IPS-18a (cell line): ENCODE measurements around the gene DUOX2.

ENCODE experiments used
- H3K27ac ChIP-seq: one replicate; pipeline ENCODE4 v1.5.1; 2013; ENCODE audit warnings: low read length
- H3K27me3 ChIP-seq: one replicate; pipeline ENCODE4 v1.6.1; 2013; ENCODE audit warnings: mild to moderate bottlenecking, low read length; ENCODE audit not compliant: control insufficient read depth, insufficient read depth
- H3K36me3 ChIP-seq: one replicate; pipeline ENCODE4 v1.6.1; 2013; ENCODE audit warnings: low read depth, low read length; ENCODE audit not compliant: control insufficient read depth
- H3K4me1 ChIP-seq: one replicate; pipeline ENCODE4 v1.6.1; 2013; ENCODE audit warnings: low read depth, low read length; ENCODE audit not compliant: control insufficient read depth
- H3K4me3 ChIP-seq: one replicate; pipeline ENCODE4 v1.5.1; 2013; ENCODE audit warnings: low read length
- H3K9ac ChIP-seq: one replicate; pipeline ENCODE4 v1.6.1; 2013; ENCODE audit warnings: mild to moderate bottlenecking, low read length, moderate library complexity
- H3K9me3 ChIP-seq: one replicate; pipeline ENCODE4 v1.6.1; 2013; ENCODE audit warnings: low read depth, low read length; ENCODE audit not compliant: control insufficient read depth

Gene DUOX2

GRCh38 chr15:45114076-45114750, at the start of gene DUOX2, which contains the start of gene DUOXA2:
DUOX2 (minus strand) TSS chr15:45114172; CDS start chr15:45113411, 761 bp downstream.
DUOXA2 (plus strand) TSS chr15:45114326; CDS start chr15:45114606, 280 bp downstream.
- H3K4me3 ChIP-seq: peak within 1 kb of the TSS; percentile 50

DNA sequence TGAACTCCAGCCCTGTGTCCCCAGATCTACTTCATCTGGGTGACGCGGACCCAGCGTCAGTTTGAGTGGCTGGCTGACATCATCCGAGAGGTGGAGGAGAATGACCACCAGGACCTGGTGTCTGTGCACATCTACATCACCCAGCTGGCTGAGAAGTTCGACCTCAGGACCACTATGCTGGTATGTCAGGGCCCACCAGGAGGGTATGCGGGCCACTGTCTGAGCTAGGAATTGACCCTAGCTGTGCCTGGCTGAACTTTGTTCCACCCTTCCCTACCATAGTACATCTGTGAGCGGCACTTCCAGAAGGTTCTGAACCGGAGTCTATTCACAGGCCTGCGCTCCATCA, 49.5 kb upstream of the DUOX2 start:
- H3K27me3 ChIP-seq: no peaks in the 10 kb centered on the region
- H3K36me3 ChIP-seq: no peaks in the 10 kb centered on the region
- peaks cover 11% of the 10 kb centered on the region for H3K4me1 ChIP-seq
- H3K9me3 ChIP-seq: no peaks in the 10 kb centered on the region
- no peak overlapping the region for H3K27ac ChIP-seq
- no peak overlapping the region for H3K4me3 ChIP-seq
- H3K9ac ChIP-seq: no peak overlapping the region

More at GRCh38 chr15:45114076-45114750, at the start of gene DUOX2, which contains the start of gene DUOXA2:
- Histone ChIP-seq H3K4me1 (peaks cover 11% of the 10 kb centered on the region), H3K27me3 (peaks cover 99% of the 10 kb centered on the region), H3K36me3 (no peaks in the 10 kb centered on the region), H3K27ac (no peak within 1 kb of the TSS), H3K9me3 (no peaks in the 10 kb centered on the region), H3K9ac (no peak within 1 kb of the TSS)

DNA sequence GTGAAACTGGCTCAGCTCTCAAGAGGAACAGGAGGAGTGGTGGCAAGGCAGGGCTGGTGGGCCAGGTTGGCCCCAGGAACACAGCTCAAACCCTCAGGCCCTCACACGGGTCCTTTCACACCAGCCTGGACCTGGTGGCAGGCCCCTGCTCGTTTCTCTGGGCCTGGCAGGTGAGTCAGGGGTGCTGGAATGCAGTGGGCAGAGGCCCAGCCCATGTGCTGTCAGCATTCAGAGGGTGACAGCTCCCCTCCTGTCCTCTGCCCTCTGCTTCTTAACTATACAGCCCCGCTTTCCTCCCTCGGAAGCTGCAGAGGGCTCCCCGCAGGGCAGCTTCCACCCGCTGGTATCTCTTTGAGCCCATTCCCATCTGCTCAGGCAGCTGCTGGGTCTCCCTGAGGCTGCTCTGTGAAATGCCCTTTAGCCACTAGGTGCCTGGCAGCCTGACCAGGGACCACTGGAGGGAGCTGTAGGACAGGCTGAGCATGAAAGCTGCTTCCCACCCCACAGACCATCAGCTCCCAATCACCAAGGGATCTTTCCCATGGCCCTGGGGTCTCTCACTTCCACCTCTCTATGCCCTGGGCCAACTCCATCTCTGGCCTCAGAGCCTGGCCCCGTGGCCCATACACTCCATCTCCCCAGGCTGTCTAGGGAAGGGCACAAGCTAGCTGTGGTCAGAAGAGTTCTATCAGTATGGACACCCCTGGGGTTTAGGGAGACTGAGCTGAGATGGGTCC, 49.0 kb upstream of the DUOX2 start:
- peaks cover 13% of the 10 kb centered on the region for H3K4me1 ChIP-seq
- no peak overlapping the region for H3K4me3 ChIP-seq
- H3K27ac ChIP-seq: no peak overlapping the region
- no peaks in the 10 kb centered on the region for H3K27me3 ChIP-seq
- no peaks in the 10 kb centered on the region for H3K9me3 ChIP-seq
- H3K9ac ChIP-seq: no peak overlapping the region
- no peaks in the 10 kb centered on the region for H3K36me3 ChIP-seq

DNA sequence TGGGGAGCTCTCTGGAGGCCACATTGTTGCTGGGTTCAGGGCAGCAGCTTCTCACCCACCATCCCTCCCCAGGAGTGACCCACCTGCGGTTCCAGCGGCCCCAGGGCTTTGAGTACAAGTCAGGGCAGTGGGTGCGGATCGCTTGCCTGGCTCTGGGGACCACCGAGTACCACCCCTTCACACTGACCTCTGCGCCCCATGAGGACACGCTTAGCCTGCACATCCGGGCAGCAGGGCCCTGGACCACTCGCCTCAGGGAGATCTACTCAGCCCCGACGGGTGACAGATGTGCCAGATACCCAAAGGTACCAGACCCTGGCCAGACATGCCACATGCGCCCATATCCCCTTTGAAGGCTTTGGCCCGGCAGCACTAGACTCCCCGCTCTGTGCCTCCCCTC, 47.7 kb upstream of the DUOX2 start:
- peaks cover 17% of the 10 kb centered on the region for H3K4me1 ChIP-seq
- H3K27me3 ChIP-seq: no peaks in the 10 kb centered on the region
- H3K4me3 ChIP-seq: no peak overlapping the region
- no peaks in the 10 kb centered on the region for H3K36me3 ChIP-seq
- no peak overlapping the region for H3K9ac ChIP-seq
- no peaks in the 10 kb centered on the region for H3K9me3 ChIP-seq
- H3K27ac ChIP-seq: no peak overlapping the region

DNA sequence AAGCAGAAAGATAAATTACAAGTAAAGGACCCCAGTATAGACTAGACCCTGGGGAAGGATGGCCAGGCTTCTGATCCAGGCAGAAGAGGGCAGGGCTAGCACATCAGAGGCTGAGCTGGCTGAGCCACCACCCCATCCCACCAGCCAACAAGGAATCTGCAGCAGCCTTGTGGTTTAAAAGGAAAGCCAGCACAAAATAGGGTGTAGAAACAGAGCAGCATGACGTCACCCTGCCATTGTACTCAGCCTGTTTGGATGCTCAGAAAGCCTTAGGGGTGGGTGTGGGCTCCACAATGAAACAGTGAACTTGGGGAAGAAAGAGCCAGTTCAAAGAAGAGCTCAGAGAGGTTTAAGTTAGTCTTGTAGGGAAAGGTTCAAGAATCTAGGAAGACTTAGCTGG, 44.0 kb upstream of the DUOX2 start:
- no peak overlapping the region for H3K27ac ChIP-seq
- no peak overlapping the region for H3K9ac ChIP-seq
- no peak overlapping the region for H3K4me3 ChIP-seq
- H3K4me1 ChIP-seq: peaks cover 18% of the 10 kb centered on the region
- no peaks in the 10 kb centered on the region for H3K36me3 ChIP-seq
- H3K27me3 ChIP-seq: no peaks in the 10 kb centered on the region
- H3K9me3 ChIP-seq: no peaks in the 10 kb centered on the region

DNA sequence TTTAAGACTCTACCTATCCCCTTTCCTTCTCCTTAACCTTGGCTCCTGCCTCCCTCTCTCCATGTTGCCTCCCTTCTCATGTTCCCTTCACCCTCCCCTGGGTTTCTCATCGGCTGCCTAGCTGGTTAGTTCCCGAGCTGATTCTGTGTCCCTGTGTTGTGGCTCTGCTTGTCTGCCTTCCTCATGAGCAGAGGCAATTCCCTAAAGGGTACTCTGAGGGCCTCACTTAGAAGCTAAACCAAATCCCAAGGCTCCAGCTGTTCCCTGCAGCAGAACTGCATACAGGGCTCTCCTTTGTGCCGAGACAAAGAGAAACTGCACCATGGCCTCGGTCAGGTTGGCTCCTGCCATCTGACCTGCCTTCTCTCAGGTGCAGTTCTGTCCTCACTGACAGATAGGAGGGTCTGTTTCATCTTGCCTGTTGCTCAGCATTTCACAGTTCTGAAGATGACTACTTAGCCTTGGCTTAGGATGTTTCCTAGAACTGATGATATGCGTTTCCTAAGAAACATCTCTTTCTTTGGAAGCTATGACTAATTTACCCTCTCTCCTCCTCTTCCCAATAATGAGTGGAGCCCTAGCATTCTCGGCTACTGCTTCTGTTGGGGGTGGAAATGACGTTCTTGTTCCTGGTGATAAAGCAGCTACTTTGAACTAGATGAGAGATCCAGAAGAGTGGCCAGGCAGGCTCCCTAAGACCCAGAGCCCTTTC, 42.9 kb upstream of the DUOX2 start:
- no peaks in the 10 kb centered on the region for H3K36me3 ChIP-seq
- peaks cover 12% of the 10 kb centered on the region for H3K4me1 ChIP-seq
- H3K27ac ChIP-seq: no peak overlapping the region
- no peaks in the 10 kb centered on the region for H3K27me3 ChIP-seq
- H3K4me3 ChIP-seq: no peak overlapping the region
- no peaks in the 10 kb centered on the region for H3K9me3 ChIP-seq
- H3K9ac ChIP-seq: no peak overlapping the region

DNA sequence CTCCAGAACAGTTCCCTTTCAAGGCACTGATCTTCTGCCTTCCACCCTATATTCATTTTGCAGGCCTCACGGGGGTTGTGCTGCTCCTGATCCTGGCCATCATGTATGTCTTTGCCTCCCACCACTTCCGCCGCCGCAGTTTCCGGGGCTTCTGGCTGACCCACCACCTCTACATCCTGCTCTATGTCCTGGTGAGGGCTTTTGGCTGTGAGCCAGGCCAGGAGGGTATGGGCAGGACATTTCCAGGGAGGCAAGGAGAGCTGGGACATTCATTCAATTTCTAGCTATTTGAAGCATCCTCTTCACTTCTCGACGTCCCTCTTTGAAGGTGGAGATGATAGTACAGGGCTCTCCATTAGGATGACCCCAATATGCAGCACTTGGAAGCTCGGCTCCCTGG, 41.8 kb upstream of the DUOX2 start:
- Histone ChIP-seq H3K27me3 (no peaks in the 10 kb centered on the region), H3K27ac (no peak overlapping the region)

DNA sequence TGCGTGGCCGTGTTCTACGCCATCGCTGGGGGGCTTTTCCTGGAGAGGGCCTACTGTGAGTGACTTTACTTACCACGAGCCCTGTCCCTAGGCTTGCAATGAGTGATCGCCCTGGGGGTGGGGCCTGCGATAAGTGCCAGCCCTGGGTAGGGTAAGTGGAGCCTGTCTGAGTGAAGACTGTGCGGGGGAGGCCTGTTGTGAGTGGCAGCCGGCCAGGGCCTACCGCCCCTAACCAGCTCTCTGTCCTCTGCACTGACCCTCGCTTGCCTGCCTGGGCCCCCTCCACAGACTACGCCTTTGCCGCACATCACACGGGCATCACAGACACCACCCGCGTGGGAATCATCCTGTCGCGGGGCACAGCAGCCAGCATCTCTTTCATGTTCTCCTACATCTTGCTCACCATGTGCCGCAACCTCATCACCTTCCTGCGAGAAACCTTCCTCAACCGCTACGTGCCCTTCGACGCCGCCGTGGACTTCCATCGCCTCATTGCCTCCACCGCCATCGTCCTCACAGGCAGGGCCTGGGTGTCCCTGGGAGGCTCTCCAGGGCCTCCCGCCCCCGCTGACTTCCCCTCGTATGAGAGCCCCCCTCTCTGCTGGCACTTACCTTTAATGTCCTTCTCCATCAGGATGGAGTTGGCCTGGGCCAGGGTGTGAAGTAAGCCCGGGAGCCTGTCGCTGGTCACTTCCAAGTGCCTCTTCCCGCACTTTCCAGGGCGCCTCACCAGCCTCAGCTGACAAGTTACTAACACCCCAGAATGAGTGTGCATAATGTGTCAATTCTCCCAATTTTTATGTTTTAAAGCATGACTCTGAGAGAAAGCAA, 38.2 kb upstream of the DUOX2 start:
- no peak overlapping the region for H3K27ac ChIP-seq
- H3K4me3 ChIP-seq: no peak overlapping the region
- H3K36me3 ChIP-seq: no peaks in the 10 kb centered on the region
- H3K27me3 ChIP-seq: no peaks in the 10 kb centered on the region
- no peak overlapping the region for H3K9ac ChIP-seq
- peaks cover 10% of the 10 kb centered on the region for H3K4me1 ChIP-seq
- no peaks in the 10 kb centered on the region for H3K9me3 ChIP-seq

More for the DNA sequence above, 41.8 kb upstream of the DUOX2 start:
- Histone ChIP-seq H3K9me3 (no peaks in the 10 kb centered on the region), H3K9ac (no peak overlapping the region), H3K4me3 (no peak overlapping the region), H3K4me1 (peaks cover 12% of the 10 kb centered on the region), H3K36me3 (no peaks in the 10 kb centered on the region)

GRCh38 chr15:45150997-45151396, 37.0 kb upstream of the DUOX2 start:
- Histone ChIP-seq H3K36me3 (no peaks in the 10 kb centered on the region), H3K27ac (no peak overlapping the region), H3K4me3 (no peak overlapping the region), H3K4me1 (peaks cover 4% of the 10 kb centered on the region), H3K9me3 (no peaks in the 10 kb centered on the region), H3K27me3 (peaks cover 3% of the 10 kb centered on the region), H3K9ac (no peak overlapping the region)

- no peaks in the 10 kb centered on the region for H3K9me3 ChIP-seq
- H3K36me3 ChIP-seq: no peaks in the 10 kb centered on the region
- H3K27me3 ChIP-seq: peaks cover 5% of the 10 kb centered on the region
- peaks cover 4% of the 10 kb centered on the region for H3K4me1 ChIP-seq
- no peak overlapping the region for H3K27ac ChIP-seq
- H3K4me3 ChIP-seq: no peak overlapping the region
- no peak overlapping the region for H3K9ac ChIP-seq
These were observed 36.5 kb upstream of the DUOX2 start for GRCh38 chr15:45150481-45150880.

DNA sequence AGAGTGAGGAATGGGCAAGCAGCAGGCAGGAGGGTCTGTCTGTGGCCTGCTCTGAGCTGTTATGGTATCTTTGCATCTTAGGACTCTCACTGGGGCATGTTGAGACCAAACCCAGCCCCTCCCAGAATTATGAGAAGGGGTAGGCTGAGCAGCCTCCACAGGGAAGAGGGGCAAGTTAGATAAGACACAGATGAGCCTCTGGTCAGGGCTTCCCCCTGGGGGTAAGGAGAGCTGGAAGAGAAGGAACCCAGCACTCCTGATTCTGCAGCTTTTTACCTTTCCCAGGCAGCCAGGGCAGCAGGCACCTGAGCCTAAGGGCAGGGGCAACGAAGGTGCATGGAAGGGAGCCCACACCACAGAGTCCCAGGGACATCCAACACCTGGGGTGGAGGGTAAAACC, 35.1 kb upstream of the DUOX2 start:
- Histone ChIP-seq H3K36me3 (no peaks in the 10 kb centered on the region), H3K4me3 (no peak overlapping the region), H3K9me3 (no peaks in the 10 kb centered on the region), H3K4me1 (peaks cover 4% of the 10 kb centered on the region), H3K27me3 (peaks cover 5% of the 10 kb centered on the region), H3K9ac (no peak overlapping the region), H3K27ac (no peak overlapping the region)
